ENCODE measurements around the gene DLG4.

DNA sequence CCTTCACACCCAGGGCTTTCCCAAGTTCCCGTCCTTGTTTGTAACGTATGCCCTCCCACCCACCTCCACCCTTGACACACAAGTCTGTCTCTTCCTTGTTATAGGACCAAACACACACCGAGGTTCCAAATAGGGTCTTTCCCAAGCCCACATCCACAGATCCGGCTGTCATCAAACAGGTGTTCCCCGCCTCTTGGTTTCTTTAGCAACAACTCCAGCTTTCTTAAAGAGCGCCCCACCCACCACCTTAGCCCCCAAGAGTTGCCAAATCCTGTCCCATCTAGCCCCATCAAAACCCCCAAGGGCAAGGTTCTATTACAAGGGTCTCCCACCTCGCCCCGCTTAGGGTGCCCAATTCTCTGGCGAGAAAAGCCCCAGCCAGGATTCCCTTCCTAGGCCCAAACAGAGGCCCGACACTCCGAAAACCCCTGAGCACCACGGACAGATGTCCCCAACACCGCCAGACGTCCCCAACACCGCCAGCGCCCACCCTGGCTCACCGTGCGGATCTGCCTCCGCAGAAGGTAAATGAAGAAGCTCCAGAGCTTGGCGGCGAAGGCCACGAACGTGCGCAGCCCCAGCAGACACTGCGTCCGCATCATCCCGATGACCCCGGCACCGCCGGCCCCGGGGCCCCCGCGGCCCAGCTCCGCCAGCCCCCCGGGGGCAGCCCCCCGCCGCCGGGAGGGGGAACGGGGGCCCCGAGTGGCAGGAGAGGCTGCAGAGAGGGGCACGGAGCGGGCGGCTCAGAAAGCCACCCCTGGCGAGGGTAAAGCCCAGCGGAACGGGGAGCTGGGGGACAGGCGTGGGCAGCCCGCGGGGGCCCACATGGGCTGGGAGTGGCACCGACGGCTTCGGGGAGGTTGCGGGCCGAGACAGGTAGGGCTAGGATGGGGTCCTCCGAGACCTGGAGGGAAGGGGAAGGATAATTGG lies 31.3 kb upstream of the DLG4 start:
- TF ChIP-seq EZH2 (IDR thresholded peaks at IDR 0.05) (no peak), POLR2AphosphoS5 (IDR thresholded peaks at IDR 0.05; ENCODE audit: borderline replicate concordance, low read depth, low read length) (no peak)
